HEK293 (cell line): ENCODE results near the gene TSPAN2.

Experiments
- CTCF ChIP-seq: fragments of 450-650 bp; formaldehyde crosslinking; IDR thresholded peaks from 2 replicates; pipeline ENCODE4 v1.5.1; 2016; ENCODE audit warnings: missing biosample characterization, missing genetic modification characterization
- ELK4 ChIP-seq: IDR thresholded peaks from 2 replicates; pipeline ENCODE4 v1.6.1; 2011; ENCODE audit warnings: mild to moderate bottlenecking, low read depth, low read length, borderline replicate concordance
- PRDM10 ChIP-seq: fragments of 450-650 bp; formaldehyde crosslinking; IDR thresholded peaks from 2 replicates; pipeline ENCODE4 v1.5.1; 2016; ENCODE audit warnings: missing biosample characterization, missing genetic modification characterization
- ZBTB48 ChIP-seq: fragments of 450-650 bp; formaldehyde crosslinking; IDR thresholded peaks from 2 replicates; pipeline ENCODE4 v1.5.1; 2016; ENCODE audit warnings: missing biosample characterization, missing genetic modification characterization
- ZNF202 ChIP-seq: fragments of 450-650 bp; formaldehyde crosslinking; IDR thresholded peaks from 2 replicates; pipeline ENCODE4 v1.5.1; 2016; ENCODE audit warnings: missing biosample characterization, missing genetic modification characterization, borderline replicate concordance
- ZNF394 ChIP-seq: fragments of 450-650 bp; formaldehyde crosslinking; IDR thresholded peaks from 2 replicates; pipeline ENCODE4 v1.5.1; 2016; ENCODE audit warnings: missing biosample characterization, missing genetic modification characterization, mild to moderate bottlenecking, moderate library complexity, borderline replicate concordance
- ZNF423 ChIP-seq: fragments of 450-650 bp; formaldehyde crosslinking; IDR thresholded peaks from 2 replicates; pipeline ENCODE4 v1.5.1; 2016; ENCODE audit warnings: missing biosample characterization, missing genetic modification characterization
- ZNF501 ChIP-seq: fragments of 450-650 bp; formaldehyde crosslinking; IDR thresholded peaks from 2 replicates; pipeline ENCODE4 v1.5.1; 2016; ENCODE audit warnings: missing biosample characterization, missing genetic modification characterization
- ZNF530 ChIP-seq: fragments of 450-650 bp; formaldehyde crosslinking; IDR thresholded peaks from 2 replicates; pipeline ENCODE4 v1.5.1; 2016; ENCODE audit warnings: low read depth, missing biosample characterization, missing genetic modification characterization

- TF ChIP-seq ZNF202 (tag by site-specific recombination) (no peak), ZNF423 (tag by site-specific recombination) (peak; percentile 68), CTCF (tag by site-specific recombination) (no peak; the same call in 1 of the 2 replicates), ZNF394 (tag by site-specific recombination) (no peak; the same call in 1 of the 2 replicates), ELK4 (no peak), PRDM10 (tag by site-specific recombination) (no peak), ZBTB48 (tag by site-specific recombination) (peak; percentile 90), ZNF501 (tag by site-specific recombination) (peak; percentile 73; the same call in 1 of the 2 replicates), ZNF530 (tag by site-specific recombination) (no peak)
Measured at GRCh38 chr1:115089420-115090185, at the start of gene TSPAN2.
